Stimulated activated memory B cell treated with anti-CD40 and anti-IgM and Interleukin-4, amounts not matched to agents 10 μg/mL and 1 μg/mL and 100 μg/mL, for 72 hours (primary cell): ENCODE data around the gene GP1BB.

Experiments used
- ATAC-seq: fragments of 150-1000 bp; cut with Tn5 transposase; 2 replicates; pipeline ENCODE4 v1.10.0; 2021
- H3K27ac Mint-ChIP-seq: one replicate; pipeline ENCODE4 v1.8.0; 2022; ENCODE audit warnings: mild to moderate bottlenecking, mixed read lengths
- H3K27me3 Mint-ChIP-seq: one replicate; pipeline ENCODE4 v1.8.0; 2022; ENCODE audit warnings: mixed read lengths
- H3K36me3 Mint-ChIP-seq: one replicate; pipeline ENCODE4 v1.8.0; 2022; ENCODE audit warnings: mixed read lengths
- H3K4me1 Mint-ChIP-seq: one replicate; pipeline ENCODE4 v1.8.0; 2022; ENCODE audit warnings: mixed read lengths
- H3K4me3 Mint-ChIP-seq: one replicate; pipeline ENCODE4 v1.8.0; 2022; ENCODE audit warnings: mild to moderate bottlenecking, moderate library complexity, mixed read lengths
- H3K9me3 Mint-ChIP-seq: one replicate; pipeline ENCODE4 v1.8.0; 2022; ENCODE audit warnings: mixed read lengths

Gene GP1BB

DNA sequence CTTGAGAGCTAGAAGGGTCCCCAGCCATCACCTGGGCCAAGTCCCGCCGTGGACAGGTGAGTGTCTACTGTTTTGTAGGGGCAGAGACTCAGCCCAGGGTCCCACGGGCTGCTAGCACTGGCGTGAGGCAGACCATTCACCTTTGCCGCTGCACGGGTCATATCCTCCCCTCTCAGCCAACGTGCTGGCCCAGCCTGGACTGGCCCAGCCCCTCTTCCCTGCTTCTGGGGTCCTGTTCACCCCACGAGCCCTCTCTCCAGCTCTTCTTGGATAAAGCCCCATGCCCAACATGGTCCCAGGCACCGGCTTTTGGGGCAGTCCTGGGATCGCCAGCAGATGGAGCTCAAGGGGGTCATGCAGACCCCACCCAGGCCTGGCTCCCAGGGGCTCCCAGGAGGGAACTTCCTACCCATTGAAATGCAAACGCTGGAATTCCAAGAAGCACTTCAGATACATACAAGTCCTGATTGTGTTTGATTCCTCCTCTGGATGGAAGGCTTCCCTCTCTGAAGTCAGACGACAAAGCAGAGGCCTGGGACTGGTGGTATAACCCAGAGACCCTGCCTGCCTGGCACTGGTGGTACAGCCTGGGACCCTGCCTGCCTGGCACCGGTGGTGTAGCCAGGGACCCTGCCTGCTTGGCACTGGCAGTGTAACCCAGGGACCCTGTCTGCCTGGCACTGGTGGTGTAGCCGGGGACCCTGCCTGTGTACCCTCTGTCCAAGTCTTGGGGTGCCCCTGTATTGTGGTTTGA is 18.0 kb upstream of the GP1BB start:
- Mint-ChIP-seq H3K9me3 (no peaks in the 10 kb centered on the region), H3K27me3 (peaks cover 49% of the 10 kb centered on the region), H3K4me1 (no peaks in the 10 kb centered on the region), H3K27ac (no peak overlapping the region), H3K4me3 (no peak overlapping the region), H3K36me3 (no peaks in the 10 kb centered on the region)
- ATAC-seq, result no peak

DNA sequence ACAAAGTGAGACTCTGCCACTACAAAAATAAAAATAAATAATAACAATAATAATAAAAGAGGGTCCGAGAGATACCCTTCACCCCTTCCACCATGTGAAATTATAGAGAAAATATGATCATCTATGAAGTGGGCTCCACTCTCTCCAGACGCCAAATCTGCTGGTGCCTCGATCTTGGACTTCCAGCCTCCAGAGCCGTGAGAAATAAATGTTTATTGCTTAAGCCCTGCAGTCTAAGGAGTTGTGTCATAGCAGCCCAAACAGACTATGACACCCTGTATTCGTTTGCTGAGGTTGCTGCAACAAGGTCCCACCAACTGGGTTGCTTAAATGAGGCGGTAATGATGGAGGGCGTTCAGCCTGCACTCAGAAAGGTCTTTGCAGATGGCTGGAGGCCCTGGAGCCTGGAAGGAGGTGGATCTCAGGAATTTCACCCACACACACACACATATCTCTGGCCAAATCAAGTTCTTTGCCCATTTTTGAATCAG is 16.6 kb upstream of the GP1BB start:
- no peak for ATAC-seq
- no peak overlapping the region for H3K27ac Mint-ChIP-seq
- no peaks in the 10 kb centered on the region for H3K36me3 Mint-ChIP-seq
- H3K4me1 Mint-ChIP-seq, result no peaks in the 10 kb centered on the region
- H3K4me3 Mint-ChIP-seq, result no peak overlapping the region
- peaks cover 53% of the 10 kb centered on the region for H3K27me3 Mint-ChIP-seq
- no peaks in the 10 kb centered on the region for H3K9me3 Mint-ChIP-seq

DNA sequence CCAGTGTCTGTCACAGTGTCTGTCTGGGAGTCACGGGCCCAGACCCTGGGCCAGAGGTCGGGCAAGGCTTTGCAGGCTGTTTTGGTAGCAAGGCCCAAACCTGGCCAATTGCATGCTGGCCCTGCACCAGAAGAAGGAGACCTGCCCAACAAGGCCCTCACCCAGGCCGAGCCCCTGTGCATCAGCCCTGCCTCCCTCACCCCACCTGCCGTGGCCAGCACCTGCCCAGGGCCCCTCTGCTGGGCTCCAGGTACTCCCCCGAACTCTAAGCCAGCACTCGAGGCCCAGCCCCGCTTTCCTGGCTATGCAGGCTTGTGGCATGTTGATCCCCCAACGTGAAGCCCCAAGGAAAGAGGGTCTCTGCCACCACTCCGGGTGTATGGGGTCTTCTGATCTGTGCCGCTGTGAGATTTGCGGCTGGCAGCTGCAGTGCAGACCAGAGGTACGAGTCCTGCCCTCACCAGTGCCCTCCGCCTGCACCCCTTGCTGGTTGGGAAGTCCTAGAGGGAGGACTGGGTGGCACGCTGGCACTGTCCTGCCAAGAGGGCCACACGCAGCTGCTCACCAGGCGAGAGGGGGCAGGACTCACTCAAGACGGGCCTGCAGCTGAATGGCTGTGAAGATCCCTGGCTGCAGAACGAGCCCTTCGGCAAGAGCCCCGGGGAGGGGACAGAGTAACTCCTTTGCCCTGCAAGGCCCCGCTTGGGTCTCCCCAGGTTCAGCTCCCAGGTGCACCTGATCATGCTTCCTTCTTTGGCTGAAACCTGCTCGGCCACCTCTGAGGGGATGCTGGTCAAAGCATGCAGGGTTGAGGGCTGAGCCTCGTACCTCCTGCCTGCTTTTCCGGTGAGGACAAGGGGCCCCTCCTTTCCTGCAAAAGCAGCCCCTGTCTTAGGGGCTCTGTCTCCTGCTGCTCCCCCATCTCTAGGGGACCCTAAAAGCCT is 15.7 kb upstream of the GP1BB start:
- Mint-ChIP-seq H3K4me3 (no peak overlapping the region), H3K27me3 (peaks cover 62% of the 10 kb centered on the region), H3K9me3 (no peaks in the 10 kb centered on the region), H3K27ac (no peak overlapping the region), H3K36me3 (no peaks in the 10 kb centered on the region), H3K4me1 (no peaks in the 10 kb centered on the region)
- ATAC-seq, result no peak

DNA sequence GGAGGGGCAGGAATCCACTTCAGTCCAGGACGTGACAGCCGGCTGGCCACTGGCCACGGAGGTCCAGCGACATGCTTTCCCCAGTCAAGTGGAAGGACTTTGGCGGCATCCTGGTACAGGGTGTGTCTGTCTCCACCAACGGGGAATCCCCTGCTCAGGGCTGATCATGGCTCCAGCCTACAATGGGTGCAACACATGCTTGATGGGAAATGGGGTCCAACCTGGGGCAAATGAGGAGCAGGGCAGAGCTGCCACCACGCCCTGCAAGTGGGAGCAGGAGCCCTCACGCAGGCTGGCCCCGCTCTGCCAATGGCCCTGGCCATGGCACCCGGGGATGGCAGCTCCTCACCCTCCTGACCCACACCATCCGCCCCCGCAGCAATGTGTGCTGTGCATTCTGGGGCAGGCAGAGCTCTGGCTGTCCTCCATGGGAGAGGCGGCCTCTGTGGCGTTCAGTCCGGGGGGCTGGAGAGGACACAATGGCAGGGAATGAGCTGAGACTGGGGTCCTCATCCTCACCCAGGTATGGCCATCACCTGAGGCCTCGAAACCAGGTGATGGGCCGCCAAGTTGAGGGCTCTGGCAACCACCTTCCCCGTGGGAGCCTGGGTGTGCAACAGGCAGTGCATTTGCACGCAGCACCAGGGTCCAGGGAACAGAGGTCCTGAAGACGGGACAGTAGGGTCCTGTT is 14.9 kb upstream of the GP1BB start:
- Mint-ChIP-seq H3K9me3 (no peaks in the 10 kb centered on the region), H3K4me1 (no peaks in the 10 kb centered on the region), H3K4me3 (no peak overlapping the region), H3K27me3 (peaks cover 71% of the 10 kb centered on the region), H3K27ac (no peak overlapping the region), H3K36me3 (no peaks in the 10 kb centered on the region)
- ATAC-seq, result no peak

DNA sequence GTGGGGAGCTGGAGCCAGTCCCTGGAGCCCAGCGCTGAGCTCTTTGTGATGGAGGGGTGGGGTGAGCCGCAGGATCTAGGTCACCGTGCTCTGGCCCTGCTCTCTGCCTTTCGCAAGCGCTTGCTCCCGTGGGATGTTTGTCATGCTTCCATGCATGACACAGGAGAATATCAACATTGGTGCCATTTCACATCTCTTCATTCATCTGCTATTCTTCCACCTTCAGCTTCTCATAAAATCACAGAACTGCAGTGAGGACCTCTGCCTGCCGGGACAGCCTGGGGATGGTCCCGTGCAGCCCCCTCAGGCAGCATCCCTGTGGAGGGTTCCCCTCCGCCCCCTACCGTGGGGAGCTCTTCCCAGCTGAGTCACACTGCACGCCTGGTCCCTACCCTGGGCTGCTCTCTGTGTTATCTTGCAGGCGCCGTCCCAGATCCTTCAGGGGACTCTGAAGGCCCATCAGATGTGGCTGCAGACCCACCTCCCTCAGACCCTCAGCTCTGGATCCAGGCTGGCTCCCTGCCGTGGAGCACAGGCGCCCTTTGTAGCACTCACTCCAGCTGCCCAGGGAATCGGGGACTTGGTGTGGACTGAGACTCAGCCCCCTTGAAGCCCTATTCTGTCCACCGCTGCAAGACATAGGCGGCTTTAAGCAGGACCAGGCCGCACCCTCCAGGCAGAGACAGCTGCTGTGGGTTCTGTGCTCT is 14.1 kb upstream of the GP1BB start:
- Mint-ChIP-seq H3K27ac (no peak overlapping the region), H3K36me3 (no peaks in the 10 kb centered on the region), H3K4me1 (no peaks in the 10 kb centered on the region), H3K4me3 (no peak overlapping the region), H3K27me3 (peaks cover 77% of the 10 kb centered on the region), H3K9me3 (no peaks in the 10 kb centered on the region)
- ATAC-seq, result no peak

DNA sequence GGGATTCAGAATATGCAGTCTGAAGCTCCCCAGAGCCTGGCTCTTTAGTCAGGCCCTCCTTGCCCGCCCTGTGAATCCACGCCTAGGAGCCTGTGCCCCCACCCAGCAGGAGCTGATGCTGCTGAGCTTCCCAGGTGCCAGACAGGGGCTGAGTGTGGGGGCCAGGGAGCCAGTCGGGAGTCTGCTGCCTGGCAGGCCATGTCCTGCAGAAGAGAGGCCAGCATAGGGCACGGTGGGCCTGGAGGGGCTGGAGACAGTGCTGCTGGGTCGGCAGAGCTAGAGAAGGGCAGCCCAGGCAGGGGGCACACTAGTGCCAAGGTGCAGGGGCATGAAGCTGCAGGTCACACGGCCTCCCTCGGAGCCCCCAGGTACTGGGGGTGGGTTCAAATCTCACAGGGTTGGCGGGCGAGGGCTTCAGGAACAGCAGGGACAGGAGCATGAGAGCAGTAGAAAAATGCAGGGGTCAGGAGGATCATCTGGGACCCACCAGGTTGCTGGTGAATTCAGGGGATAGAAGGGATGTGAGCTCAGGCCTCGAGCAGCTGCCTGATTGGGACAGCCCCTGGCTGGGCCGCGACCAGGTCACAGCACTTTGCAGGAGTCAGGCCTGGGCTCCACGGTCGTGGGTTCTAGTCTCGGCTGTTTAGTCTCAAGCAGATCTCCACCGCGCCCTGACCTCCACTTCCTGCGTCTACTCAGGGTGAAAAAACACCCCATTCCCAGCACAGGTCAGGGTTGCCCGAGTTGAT is 13.1 kb upstream of the GP1BB start:
- Mint-ChIP-seq H3K27ac (no peak overlapping the region), H3K4me1 (no peaks in the 10 kb centered on the region), H3K4me3 (no peak overlapping the region), H3K9me3 (no peaks in the 10 kb centered on the region), H3K27me3 (peaks cover 78% of the 10 kb centered on the region), H3K36me3 (no peaks in the 10 kb centered on the region)
- ATAC-seq, result no peak

DNA sequence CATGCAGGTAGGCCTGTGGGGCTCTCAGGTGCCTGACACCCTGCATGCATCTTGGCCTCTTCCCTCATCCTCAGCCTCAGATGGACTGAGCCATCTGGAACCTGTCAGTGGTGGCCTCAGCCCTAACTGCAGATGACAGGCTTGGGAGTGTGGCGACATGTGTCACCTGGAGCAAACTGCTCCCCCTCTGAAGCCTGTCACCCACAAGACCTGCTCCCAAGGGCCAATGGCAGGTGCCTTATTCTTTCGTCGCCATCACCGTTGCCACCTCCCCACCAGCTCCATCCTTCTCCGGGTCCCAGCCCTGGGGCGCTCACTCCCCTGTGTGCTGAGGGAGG is 12.6 kb upstream of the GP1BB start:
- Mint-ChIP-seq H3K4me3 (no peak overlapping the region), H3K27me3 (peaks cover 78% of the 10 kb centered on the region), H3K4me1 (no peaks in the 10 kb centered on the region), H3K27ac (no peak overlapping the region), H3K9me3 (no peaks in the 10 kb centered on the region), H3K36me3 (no peaks in the 10 kb centered on the region)
- ATAC-seq, result no peak

DNA sequence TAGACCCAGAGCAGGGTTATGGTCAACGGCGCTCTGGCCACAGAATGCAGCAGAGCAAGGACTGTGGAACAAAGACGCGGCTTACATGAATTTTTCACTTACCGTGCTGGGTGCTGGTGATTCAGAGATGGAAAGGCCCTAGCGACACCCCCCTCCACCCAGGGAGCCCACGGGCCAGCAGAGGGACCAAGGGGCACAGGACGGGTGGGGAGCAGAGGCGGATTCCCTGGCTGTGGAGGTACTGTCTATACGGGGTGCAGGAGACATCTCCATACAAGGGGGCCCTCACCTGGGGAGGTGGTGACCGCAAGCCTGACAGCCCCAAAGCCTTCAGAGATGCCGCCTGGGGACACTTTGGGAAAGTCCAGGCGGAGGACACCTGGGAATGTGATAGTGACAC is 10.1 kb upstream of the GP1BB start:
- no peaks in the 10 kb centered on the region for H3K36me3 Mint-ChIP-seq
- no peak overlapping the region for H3K4me3 Mint-ChIP-seq
- H3K27me3 Mint-ChIP-seq, result peaks cover 87% of the 10 kb centered on the region
- H3K27ac Mint-ChIP-seq, result no peak overlapping the region
- H3K4me1 Mint-ChIP-seq, result peaks cover 6% of the 10 kb centered on the region
- no peak for ATAC-seq
- no peaks in the 10 kb centered on the region for H3K9me3 Mint-ChIP-seq

DNA sequence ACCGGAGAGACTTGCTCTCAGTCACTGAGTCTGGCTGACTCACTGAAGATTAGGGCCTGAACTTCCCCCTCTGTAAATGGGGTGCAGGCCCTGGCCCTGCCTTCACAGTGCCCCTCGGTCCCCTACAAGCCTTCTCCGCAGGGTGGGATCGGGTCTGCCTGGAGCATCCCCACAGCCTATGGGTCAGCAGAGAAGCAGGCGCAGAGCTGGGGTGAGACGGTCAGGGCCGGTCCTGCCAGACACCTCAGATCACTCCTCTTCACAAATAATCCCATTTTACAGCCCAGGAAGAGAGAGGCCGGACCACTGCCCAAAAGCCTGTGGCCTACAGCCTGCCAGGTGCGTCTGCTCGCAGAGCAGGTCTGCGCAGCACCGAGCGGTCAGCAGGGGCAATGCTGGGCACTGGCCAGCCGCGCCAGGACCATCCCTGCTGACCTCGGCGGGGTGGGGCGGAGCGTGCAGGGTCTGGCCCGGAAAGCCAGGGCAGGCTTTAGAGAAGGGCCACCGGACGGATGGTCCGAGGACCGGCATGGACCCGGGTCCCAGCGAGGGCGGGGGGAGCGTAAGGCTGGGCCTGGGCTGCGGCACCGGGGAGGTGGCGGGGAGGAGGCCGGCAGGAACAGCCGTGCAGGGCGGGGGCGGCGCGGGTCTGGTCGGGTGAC is 9.6 kb upstream of the GP1BB start:
- no peak for ATAC-seq
- no peaks in the 10 kb centered on the region for H3K9me3 Mint-ChIP-seq
- H3K4me1 Mint-ChIP-seq, result peaks cover 6% of the 10 kb centered on the region
- H3K27me3 Mint-ChIP-seq, result peaks cover 82% of the 10 kb centered on the region
- no peaks in the 10 kb centered on the region for H3K36me3 Mint-ChIP-seq
- peak overlapping the region; percentile 40 for H3K4me3 Mint-ChIP-seq
- no peak overlapping the region for H3K27ac Mint-ChIP-seq

DNA sequence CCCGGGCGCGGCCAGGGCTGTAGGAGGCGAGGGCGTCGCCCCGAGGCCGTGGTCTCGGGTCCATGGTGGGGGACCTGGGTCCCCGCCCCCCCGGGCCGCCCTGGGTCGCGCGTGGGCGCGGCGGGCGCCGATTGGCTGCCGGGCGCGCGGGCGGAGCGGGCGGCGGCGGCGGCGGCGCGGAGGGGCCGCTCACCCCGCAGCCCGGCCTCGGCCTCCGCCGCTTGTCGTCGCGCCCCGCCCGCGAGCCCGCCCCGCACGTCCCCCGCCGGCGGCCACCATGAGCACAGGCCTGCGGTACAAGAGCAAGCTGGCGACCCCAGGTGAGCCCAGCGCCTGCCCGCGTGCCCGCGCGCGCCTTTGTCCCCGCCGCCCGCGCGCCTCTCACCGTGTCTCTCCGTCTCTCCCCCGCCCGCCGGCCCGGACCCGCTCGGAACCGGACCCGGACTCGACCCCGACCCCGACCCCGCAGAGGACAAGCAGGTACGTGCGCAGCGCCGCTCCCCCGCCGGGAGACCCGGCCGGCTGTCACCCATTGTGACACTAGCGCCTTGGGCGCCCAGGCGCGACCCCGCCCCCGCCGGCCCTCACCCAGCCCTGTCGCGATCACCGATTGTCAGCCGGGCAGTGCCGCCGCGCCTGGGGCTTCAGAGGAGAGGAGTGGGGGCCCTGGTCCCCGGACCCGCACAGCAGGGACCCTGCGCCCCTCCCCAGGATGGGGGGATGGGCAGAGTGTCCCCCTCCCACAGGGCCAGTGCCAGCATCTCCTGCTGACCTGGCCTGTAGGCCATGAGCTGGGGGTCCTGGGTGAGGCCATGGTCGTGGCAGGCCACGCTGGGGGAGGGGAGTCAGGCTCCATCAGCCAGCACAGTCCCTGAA is 8.8 kb upstream of the GP1BB start, which contains the start of gene SEPTIN5:
TSS of gene SEPTIN5 (plus strand) at position 192 of the 876 bp plus-strand sequence. CDS start at position 278, 86 bp downstream.
- no peak within 1 kb of the TSS for H3K27ac Mint-ChIP-seq
- no peaks in the 10 kb centered on the region for H3K36me3 Mint-ChIP-seq
- no peak for ATAC-seq
- H3K9me3 Mint-ChIP-seq, result no peaks in the 10 kb centered on the region
- H3K27me3 Mint-ChIP-seq, result peaks cover 81% of the 10 kb centered on the region
- peaks cover 11% of the 10 kb centered on the region for H3K4me1 Mint-ChIP-seq
- peak within 1 kb of the TSS; percentile 52 for H3K4me3 Mint-ChIP-seq

DNA sequence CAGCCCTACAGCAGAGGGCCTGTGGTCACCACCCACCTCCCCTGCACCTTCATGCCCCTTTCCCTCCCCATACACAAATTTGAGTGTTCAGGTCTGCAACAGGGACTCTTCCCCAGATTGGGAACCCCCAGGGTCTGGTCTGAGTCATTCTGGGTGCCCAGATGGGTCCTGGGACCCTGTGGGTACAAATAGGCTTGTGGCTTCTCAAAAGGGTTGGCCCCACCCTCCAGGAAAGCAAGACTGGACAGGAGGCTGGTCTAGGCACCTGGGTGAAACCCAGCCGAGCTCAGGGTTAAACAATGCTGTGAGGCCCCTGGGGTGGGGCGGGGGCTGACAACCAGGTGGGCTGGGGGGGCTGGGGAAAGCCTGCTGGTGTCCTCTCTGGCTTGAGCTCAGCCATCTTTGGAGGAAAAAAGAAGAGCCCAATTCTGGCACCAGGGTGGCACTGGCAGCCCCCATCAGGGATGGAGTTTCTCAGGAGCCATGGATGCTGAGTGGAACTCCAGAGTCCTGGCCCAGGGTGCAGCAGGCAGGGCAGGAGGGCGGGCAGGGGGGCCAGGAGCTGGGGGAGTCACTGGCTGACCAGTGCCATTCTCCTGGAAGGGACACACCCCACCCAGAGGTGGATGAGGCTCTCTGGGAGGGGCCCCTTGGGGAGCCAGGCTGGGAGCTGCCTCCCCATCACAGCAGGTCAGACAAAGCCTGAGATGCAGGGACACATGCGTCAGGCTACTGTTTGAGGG is 8.0 kb upstream of the GP1BB start:
- peak; percentile 18 for ATAC-seq
- H3K9me3 Mint-ChIP-seq, result no peaks in the 10 kb centered on the region

DNA sequence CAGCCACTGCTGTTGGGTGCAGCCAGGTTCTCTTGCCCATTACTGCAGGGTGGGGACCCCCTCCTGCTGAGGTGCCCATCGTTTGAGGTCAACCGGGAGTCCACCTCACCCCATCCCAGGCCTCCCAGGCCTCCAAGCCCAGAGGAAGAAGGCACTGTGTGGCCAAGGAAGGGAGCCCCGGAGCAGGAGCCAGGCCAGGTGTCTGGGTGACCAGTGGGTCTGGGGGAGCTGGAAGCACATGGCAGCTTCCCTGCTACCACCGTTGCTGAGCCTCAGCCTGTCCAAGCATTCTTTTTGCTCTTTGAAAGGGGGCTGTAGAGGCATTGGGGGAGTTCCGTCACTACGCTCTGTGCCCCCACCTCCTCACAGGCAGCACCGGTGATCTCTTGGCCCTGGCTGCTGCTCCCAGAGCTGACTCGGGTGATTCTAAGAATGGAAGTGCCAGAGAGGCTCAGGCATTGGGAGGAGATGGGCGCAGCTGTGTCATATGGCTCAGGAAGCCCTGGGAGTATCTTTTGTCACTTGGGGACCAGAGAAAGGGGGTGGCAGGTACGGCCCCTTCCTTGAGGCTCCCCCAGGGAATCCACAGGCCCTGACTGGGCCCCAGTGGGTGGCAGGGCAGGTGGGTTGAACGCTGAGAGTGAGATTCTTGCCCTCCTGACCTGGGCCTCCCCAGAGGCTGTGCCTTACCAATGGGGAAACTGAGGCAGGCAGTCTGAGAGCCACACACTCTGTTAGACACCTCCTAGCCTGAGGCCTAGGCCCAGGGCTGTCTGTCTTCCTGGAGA is 7.1 kb upstream of the GP1BB start:
- Mint-ChIP-seq H3K27me3 (peaks cover 81% of the 10 kb centered on the region), H3K36me3 (no peaks in the 10 kb centered on the region), H3K9me3 (no peaks in the 10 kb centered on the region), H3K4me1 (peaks cover 13% of the 10 kb centered on the region), H3K4me3 (no peak overlapping the region), H3K27ac (no peak overlapping the region)
- ATAC-seq, result no peak

More for the DNA sequence above, 8.0 kb upstream of the GP1BB start:
- H3K36me3 Mint-ChIP-seq, result no peaks in the 10 kb centered on the region
- peaks cover 81% of the 10 kb centered on the region for H3K27me3 Mint-ChIP-seq
- H3K4me3 Mint-ChIP-seq, result peak overlapping the region; percentile 29
- peaks cover 13% of the 10 kb centered on the region for H3K4me1 Mint-ChIP-seq
- no peak overlapping the region for H3K27ac Mint-ChIP-seq
